Activated CD8-positive, alpha-beta memory T cell treated with anti-CD3 and anti-CD28 coated beads, Interleukin-2, amount 50 U/mL, for 24 hours (primary cell): ENCODE measurements around the gene LMNA.
"Not testable (repeated sequence)": the region's sequence is repeated elsewhere in the genome, so short reads cannot be mapped to it uniquely, and the experiment has no call there.

ENCODE experiments used
- DNase-seq: peaks from one replicate; pipeline ENCODE4 v3.0.0-alpha.2; 2020; ENCODE audit errors: extremely low read depth

Gene LMNA

GRCh38 chr1:156114101-156114918, at the start of gene LMNA:
LMNA (plus strand) TSS chr1:156114711; CDS start chr1:156114919, 208 bp downstream.
- peak; percentile 59 for DNase-seq

- no peak for DNase-seq
Measured at GRCh38 chr1:156065212-156065611, 49.3 kb upstream of the LMNA start.

- no peak for DNase-seq
Measured at GRCh38 chr1:156065871-156066270, 48.6 kb upstream of the LMNA start.

- no peak for DNase-seq
Measured at GRCh38 chr1:156067262-156067661, 47.2 kb upstream of the LMNA start.

- DNase-seq: no peak
Measured at GRCh38 chr1:156069490-156070455, 44.7 kb upstream of the LMNA start.

- no peak for DNase-seq
Measured at GRCh38 chr1:156070548-156070947, 44.0 kb upstream of the LMNA start.

GRCh38 chr1:156071332-156071816, 43.1 kb upstream of the LMNA start:
- not testable (repeated sequence) for DNase-seq

GRCh38 chr1:156072251-156072650, 42.3 kb upstream of the LMNA start:
- DNase-seq: no peak

- DNase-seq: no peak
Measured at GRCh38 chr1:156073110-156073687, 41.3 kb upstream of the LMNA start.

GRCh38 chr1:156073740-156074139, 40.8 kb upstream of the LMNA start:
- DNase-seq: no peak

- no peak for DNase-seq
Measured at GRCh38 chr1:156074661-156075060, 39.9 kb upstream of the LMNA start.

- DNase-seq: no peak
Measured at GRCh38 chr1:156075162-156075561, 39.3 kb upstream of the LMNA start.

GRCh38 chr1:156075775-156076204, 38.7 kb upstream of the LMNA start:
- DNase-seq: no peak

GRCh38 chr1:156076609-156077429, 37.7 kb upstream of the LMNA start:
- DNase-seq: no peak

- no peak for DNase-seq
Measured at GRCh38 chr1:156077430-156077760, 37.1 kb upstream of the LMNA start.

GRCh38 chr1:156078728-156079127, 35.8 kb upstream of the LMNA start:
- no peak for DNase-seq

GRCh38 chr1:156079762-156080161, 34.7 kb upstream of the LMNA start:
- no peak for DNase-seq

- DNase-seq: no peak
Measured at GRCh38 chr1:156080241-156080862, 34.2 kb upstream of the LMNA start.

- no peak for DNase-seq
Measured at GRCh38 chr1:156080863-156081179, 33.7 kb upstream of the LMNA start.

GRCh38 chr1:156081180-156081916, 33.2 kb upstream of the LMNA start:
- DNase-seq: no peak
